Measurements from ENCODE around the gene DNAJC1.

DNA sequence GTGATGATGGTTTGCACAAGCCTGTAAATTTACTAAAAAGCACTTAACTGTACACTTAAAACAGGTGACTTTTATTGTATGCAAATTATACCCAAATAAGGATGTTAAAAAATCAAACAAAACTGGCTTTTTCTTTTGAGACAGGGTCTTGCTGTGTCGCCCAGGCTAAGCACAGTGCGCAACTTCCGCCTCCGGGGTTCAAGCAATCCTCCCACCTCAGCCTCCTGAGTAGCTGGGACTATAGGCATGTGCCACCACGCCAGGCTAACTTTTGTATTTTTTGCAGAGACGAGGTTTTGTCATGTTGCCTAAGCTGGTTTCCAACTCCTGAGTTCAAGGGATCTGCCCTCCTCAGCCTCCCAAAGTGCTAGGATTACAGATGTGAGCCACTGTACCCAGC is 77.7 kb downstream of the DNAJC1 start:
- TF ChIP-seq POLR2A (IDR thresholded peaks at IDR 0.05): no peak
- TF ChIP-seq, protein P1, sequence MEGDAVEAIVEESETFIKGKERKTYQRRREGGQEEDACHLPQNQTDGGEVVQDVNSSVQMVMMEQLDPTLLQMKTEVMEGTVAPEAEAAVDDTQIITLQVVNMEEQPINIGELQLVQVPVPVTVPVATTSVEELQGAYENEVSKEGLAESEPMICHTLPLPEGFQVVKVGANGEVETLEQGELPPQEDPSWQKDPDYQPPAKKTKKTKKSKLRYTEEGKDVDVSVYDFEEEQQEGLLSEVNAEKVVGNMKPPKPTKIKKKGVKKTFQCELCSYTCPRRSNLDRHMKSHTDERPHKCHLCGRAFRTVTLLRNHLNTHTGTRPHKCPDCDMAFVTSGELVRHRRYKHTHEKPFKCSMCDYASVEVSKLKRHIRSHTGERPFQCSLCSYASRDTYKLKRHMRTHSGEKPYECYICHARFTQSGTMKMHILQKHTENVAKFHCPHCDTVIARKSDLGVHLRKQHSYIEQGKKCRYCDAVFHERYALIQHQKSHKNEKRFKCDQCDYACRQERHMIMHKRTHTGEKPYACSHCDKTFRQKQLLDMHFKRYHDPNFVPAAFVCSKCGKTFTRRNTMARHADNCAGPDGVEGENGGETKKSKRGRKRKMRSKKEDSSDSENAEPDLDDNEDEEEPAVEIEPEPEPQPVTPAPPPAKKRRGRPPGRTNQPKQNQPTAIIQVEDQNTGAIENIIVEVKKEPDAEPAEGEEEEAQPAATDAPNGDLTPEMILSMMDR (IDR thresholded peaks at IDR 0.05): no peak
